ENCODE data around the gene MEIS2.

The MEIS2 gene

GRCh38 chr15:36965570-36966342 lies 134.6 kb downstream of the MEIS2 start:
- DNase-seq (ENCODE audit: low read depth in 4 of 4, low spot score in 1 of 4) = no peak

- no peak for DNase-seq (ENCODE audit: low read depth in 4 of 4, low spot score in 1 of 4)
Measured at GRCh38 chr15:36964626-36965025, 135.7 kb downstream of the MEIS2 start.

DNA sequence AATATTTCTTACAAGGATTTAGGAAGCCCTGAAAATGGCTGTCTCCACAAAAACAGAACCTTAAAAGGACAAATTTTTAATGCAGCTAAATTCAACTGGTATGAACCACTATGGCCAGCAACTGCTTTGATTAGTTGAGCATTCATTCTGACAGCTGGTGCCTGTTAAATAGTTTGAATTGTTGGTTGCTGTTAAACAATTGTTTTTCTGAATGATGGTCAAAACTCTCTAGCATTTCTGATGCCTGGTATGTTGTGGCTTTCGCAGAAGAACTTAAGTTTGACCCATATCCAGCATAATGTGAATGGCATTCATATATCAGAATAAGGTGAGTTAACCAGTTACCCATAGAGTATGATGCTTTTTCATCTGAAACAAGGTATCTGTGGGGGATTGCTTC lies 138.4 kb downstream of the MEIS2 start:
- no peak for DNase-seq (ENCODE audit: low read depth in 4 of 4, low spot score in 1 of 4)

DNA sequence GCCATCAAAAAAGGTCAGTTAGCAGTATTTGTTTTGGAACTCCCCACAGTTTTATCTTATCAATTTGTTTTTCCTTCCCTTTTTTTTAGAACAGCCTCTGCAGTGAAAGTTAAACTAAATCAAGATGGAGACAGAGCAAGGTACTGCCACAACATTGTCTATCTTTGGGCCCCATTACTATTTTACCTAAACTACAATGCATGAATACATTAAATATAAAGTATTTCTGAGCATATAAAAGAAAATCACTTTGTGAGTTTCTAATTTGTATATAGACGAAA lies 139.5 kb downstream of the MEIS2 start:
- DNase-seq (ENCODE audit: low read depth in 4 of 4, low spot score in 1 of 4) = no peak

DNA sequence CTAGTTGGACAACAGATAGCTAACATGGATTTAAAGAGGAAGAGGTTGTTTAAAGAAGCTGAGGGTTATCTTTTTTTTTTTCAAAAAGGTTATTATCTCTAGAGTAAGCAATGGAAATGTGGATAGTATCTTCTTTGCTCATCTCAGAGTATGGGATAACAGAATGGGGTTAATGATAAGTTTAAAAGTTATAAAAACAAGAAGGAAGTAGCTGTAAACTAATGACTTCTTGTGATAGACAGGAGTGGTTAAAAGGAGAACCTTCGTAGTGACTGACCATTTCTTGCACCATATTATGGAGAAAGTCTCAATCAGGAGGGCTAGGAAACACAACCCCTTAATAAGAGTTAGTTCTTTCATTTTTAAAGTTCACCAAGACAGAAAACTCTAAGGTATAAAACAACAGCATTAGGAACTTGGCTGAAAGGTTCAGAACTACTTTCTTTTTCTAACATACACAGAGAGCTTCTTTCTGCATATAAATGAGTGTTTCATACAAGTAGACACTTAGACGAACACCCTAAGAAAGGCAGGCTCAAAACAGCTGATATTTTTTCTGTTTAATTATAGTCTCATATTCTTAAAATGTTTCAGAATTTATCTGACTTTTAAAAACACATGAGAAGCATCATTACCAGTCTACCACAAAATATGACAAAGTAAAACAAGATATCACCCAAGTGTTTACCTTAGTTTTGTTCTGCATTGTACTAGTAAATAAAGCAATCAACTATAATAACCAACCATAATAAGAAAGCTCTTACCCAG lies 140.0 kb downstream of the MEIS2 start:
- no peak for DNase-seq (ENCODE audit: low read depth in 4 of 4, low spot score in 1 of 4)

DNA sequence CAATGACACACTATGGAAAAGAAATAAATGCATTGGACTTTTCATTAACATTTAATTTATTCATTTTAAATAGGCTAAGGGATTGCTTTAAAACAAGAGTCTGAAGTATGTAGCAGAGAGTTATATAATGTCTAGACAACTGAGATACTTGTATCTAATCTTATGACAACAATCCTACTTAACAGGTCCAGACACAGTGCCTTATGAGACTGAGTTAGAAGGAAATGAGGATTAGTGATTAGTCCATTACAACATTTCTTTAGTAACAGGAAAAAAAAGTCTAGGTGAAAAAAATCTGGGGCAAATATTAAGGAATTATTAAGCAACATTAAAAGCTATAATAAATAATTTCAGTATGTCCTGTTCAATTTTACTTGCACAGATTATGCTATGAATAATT lies 140.6 kb downstream of the MEIS2 start:
- no peak for DNase-seq (ENCODE audit: low read depth in 4 of 4, low spot score in 1 of 4)

DNA sequence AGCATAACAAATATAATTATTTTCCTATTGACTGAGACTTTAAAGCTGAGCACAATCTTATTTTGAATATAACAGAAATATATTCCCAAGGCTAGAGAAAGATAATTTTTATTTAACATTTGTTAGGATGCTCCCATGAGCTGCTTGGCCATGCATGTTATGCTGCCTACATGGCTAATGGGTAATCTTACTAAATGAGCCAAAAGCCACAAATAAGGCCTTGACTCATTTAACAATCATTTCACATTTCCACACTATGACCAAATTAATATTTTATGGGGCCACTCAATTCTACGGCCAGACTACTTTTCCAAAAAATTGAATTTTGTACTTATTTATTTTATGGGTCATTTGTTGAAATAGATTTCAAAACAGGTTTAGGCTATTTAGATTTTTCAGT lies 141.7 kb downstream of the MEIS2 start:
- no peak for DNase-seq (ENCODE audit: low read depth in 4 of 4, low spot score in 1 of 4)

- no peak for DNase-seq (ENCODE audit: low read depth in 4 of 4, low spot score in 1 of 4)
Measured at GRCh38 chr15:36954486-36954885, 145.9 kb downstream of the MEIS2 start.

- no peak for DNase-seq (ENCODE audit: low read depth in 4 of 4, low spot score in 1 of 4)
Measured at GRCh38 chr15:36953346-36953745, 147.0 kb downstream of the MEIS2 start.

DNA sequence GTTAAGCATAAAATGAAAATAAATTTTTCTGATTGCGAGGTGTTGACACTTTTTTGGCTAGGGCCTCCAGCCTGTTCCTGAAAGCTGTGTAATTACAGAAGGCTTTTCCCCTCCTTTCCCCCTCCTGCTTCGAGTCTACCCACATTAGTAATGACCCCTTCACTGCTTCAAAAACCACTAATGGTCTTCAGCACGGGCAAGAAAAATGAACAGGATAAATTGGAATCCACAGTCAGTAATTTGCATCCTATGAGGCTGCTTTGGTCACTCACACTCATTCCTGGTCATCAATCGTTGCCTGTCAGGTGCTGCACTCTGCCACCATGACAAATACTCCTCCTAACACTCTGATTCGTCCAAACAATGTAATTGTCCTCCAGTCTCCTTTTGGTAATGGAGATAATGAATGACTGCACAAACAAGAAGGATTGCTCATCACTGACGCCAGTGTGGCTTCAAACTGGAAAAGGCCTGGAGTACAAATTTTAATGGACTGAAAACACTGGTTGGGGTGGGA lies 148.6 kb downstream of the MEIS2 start:
- no peak for DNase-seq (ENCODE audit: low read depth in 4 of 4, low spot score in 1 of 4)

- no peak for DNase-seq (ENCODE audit: low read depth in 4 of 4, low spot score in 1 of 4)
Measured at GRCh38 chr15:36950371-36950770, 150.0 kb downstream of the MEIS2 start.

- no peak for DNase-seq (ENCODE audit: low read depth in 4 of 4, low spot score in 1 of 4)
Measured at GRCh38 chr15:36948982-36949381, 151.4 kb downstream of the MEIS2 start.

GRCh38 chr15:36947035-36947719 lies 153.2 kb downstream of the MEIS2 start:
- DNase-seq (ENCODE audit: low read depth in 4 of 4, low spot score in 1 of 4) = no peak

DNA sequence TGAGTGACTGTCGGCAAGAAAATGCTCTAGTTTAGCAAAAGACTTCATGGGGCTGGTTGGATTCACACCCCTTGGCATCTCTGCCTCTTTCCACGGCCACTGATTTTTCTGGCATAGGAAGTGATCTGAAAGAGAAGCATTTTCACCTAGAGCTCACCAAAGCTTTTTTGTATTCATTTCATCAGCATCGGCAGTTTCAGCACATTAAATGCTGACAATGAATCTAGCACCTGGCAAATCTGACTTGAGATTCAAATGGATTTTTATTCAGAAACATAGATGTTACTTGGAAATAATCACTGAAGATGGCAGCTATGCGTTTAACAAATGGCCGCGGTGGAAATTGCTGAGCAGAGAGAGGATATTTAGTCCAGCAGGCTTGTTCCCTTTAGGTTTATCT lies 155.9 kb downstream of the MEIS2 start:
- no peak for DNase-seq (ENCODE audit: low read depth in 4 of 4, low spot score in 1 of 4)

DNA sequence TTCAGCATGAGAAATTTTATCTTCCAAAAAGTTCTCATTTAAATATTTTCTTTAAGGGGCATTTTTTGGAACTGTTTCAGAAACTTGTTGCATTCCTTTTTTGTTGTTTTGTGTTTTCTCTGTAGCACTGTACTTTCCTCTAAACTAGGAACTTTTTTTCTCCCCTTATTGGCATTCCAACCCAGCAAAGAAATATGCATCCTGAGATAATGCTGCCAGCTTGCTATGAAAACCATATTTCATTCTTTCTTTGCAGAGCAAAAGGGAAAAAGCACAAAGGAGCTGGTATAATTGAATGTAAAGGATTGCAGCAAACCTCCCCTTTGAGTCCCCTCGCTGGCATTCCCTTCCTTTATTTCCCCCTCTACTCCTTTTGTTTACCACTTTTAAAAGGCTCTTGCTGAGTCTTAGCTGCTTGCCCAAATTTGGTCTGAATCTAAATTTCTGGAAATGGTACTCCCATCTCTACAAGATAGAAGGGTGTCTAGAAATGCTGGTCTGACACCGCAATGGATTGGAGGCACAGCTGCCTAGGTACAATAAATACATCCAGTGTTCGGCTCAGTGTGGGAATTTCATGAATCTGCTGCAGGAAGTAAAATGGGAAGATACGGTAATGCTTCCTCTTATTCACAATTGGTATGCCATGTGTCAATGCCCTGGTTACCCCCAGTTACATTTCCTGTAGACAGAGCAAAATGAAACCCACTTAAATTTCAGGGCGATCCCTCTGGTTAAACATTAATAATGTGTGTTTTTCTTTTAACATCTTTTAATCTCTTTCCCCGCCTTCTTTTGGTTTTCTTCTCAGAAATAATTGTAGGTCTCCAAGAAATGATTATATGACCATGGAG lies 156.6 kb downstream of the MEIS2 start:
- no peak for DNase-seq (ENCODE audit: low read depth in 4 of 4, low spot score in 1 of 4)

DNA sequence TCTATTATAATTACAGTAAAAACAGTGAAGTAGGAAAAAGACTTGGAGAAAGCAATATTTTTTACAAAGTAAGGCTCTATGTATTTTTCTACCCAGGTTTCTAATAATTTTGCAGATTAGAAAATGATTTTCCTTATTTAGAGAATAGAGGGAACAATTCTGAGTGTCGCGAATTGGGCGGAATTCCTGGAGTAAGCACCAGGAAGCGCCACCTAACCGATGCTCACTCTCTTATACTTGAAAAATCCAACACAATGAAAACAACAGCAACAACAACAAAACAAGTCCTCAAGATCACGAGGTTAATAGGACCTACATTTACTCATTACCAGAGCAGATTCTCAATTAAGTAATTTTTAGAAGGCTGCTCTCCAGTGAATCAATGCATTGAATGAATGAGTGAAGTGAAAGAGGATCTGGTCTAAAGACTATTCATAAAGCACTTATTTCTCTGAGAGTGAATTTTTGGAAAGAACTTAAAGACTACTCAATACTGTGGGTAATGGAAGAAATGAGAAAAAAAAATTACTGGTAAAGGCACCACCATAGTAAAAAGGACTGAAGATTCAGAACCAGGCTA lies 158.0 kb downstream of the MEIS2 start:
- DNase-seq (ENCODE audit: low read depth in 4 of 4, low spot score in 1 of 4) = no peak

- no peak for DNase-seq (ENCODE audit: low read depth in 4 of 4, low spot score in 1 of 4)
Measured at GRCh38 chr15:36941798-36942197, 158.6 kb downstream of the MEIS2 start.

GRCh38 chr15:36940636-36941260 lies 159.6 kb downstream of the MEIS2 start:
- no peak for DNase-seq (ENCODE audit: low read depth in 4 of 4, low spot score in 1 of 4)

GRCh38 chr15:36940219-36940618 lies 160.1 kb downstream of the MEIS2 start:
- DNase-seq (ENCODE audit: low read depth in 4 of 4, low spot score in 1 of 4) = no peak

GRCh38 chr15:36938764-36939163 lies 161.6 kb downstream of the MEIS2 start:
- DNase-seq (ENCODE audit: low read depth in 4 of 4, low spot score in 1 of 4) = no peak

Measured in stimulated activated CD4-positive, alpha-beta T cell treated with anti-CD3 and anti-CD28 coated beads, Interleukin-1b, Interleukin-23, amount 100 ng/mL, for 24 hours (primary cell).